ENCODE data around the gene SLC44A5.

SLC44A5 gene

DNA sequence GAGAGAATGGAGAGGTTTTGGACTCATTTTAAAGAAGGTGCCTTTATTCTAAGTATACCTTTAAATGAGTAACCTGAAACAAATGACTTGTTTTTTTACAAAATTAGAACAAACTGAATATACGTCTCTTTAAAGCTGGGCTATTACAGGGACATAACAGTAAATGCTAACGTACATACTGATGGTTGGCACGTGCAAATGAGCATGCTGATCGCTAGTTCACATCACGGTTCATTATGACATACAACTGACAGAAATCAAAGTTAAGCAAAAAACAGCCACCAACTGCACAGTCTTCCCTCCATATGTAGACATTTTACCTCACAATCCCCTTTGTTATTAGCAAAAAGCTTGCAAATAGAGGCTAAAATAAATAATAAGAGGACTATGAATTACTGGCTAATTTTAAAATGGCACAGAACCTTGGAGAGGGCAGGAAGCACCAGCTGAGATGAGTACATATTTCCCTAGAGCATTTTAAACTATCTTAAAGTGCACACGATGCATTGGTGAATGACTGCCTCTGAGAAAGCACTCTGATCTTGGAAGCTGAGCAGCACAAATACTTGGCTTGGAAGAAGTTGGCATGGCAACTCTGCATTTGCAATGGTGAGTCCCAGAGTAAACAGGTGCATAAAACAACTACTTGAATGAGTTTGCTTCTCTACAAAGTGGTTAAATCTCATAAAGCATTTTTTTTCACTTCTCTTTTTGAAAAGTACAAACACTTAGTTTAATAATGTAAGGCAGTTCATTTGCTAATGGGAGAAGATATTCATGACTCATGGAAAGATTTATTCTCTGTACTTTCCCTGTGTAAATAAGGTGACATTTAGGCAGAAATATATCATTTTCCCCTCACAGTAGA lies 272.1 kb downstream of the SLC44A5 start:
- DNase-seq (ENCODE audit: low read depth), result no peak
- TF ChIP-seq, protein P1, sequence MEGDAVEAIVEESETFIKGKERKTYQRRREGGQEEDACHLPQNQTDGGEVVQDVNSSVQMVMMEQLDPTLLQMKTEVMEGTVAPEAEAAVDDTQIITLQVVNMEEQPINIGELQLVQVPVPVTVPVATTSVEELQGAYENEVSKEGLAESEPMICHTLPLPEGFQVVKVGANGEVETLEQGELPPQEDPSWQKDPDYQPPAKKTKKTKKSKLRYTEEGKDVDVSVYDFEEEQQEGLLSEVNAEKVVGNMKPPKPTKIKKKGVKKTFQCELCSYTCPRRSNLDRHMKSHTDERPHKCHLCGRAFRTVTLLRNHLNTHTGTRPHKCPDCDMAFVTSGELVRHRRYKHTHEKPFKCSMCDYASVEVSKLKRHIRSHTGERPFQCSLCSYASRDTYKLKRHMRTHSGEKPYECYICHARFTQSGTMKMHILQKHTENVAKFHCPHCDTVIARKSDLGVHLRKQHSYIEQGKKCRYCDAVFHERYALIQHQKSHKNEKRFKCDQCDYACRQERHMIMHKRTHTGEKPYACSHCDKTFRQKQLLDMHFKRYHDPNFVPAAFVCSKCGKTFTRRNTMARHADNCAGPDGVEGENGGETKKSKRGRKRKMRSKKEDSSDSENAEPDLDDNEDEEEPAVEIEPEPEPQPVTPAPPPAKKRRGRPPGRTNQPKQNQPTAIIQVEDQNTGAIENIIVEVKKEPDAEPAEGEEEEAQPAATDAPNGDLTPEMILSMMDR (conservative IDR thresholded peaks at IDR 0.05; ENCODE audit: low read length), result no peak

DNA sequence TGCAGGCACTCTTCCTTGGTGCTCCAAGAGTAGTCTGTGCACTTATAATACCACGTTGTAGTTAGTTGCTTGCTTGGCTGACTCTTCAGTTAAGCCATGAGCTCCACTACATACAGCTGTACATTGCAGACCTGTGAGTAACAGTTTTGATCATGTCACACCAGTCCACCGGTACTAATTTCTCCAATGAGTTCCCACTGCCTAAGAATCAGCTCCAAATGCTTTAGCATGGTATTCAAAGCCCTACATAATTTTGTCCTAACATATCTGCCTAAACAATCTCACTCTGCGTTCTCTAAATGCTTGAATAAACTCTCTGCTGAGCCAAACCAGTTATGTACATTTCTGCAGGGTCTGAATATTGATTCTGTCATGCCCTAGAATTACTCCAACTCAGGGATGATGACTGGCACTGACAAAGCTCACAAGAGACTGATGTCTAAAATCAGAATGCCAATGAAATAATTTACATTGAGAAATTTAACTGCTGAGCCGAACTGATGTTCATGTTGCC lies 276.0 kb downstream of the SLC44A5 start:
- DNase-seq (ENCODE audit: low read depth), result no peak
- TF ChIP-seq, protein P1 (conservative IDR thresholded peaks at IDR 0.05; ENCODE audit: low read length), result no peak
- H3K4me3 ChIP-seq (ENCODE audit: low read length), result no peak overlapping the region

More for the DNA sequence above, 272.1 kb downstream of the SLC44A5 start:
- H3K4me3 ChIP-seq (ENCODE audit: low read length), result no peak overlapping the region

DNA sequence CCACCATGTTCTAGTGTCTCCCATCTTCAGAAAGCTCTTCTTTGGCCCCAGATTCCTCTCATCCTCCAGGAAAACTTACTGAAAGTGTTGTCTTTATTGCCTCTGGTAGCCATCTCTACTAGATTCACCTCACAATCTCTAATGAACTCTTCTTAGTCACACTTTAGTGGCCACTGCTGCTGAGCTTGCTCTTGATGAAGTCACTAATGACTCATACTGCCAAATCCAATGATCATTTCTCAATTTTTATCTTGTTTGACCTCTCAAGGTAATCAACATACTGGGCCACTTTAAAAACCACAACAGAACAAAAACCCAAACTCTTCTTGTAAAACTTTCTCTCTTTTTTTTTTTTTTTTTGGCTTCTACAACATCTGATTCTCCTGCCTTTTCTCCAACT lies 280.3 kb downstream of the SLC44A5 start:
- TF ChIP-seq, protein P1 (conservative IDR thresholded peaks at IDR 0.05; ENCODE audit: low read length), result no peak
- DNase-seq (ENCODE audit: low read depth), result no peak
- H3K4me3 ChIP-seq (ENCODE audit: low read length), result no peak overlapping the region

DNA sequence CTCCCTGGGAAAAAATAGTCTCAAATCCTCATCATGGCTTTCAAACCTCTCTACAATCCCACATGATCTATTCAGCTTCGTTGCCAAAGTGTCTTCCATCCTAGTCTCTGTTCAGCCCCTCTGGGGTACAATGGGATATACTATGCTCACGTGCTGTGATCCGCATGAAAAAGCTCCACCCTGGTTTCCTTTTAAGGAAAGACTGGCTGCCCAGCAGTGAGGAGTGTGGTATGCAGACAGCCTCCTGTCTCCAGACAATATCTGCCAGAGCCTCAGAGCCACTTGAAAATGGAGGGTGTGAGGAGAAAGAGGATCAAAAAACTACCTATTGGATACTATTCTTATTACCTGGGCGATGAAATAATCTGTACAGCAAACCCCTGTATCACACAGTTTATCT lies 282.2 kb downstream of the SLC44A5 start:
- TF ChIP-seq, protein P1 (conservative IDR thresholded peaks at IDR 0.05; ENCODE audit: low read length), result no peak
- no peak for DNase-seq (ENCODE audit: low read depth)
- H3K4me3 ChIP-seq (ENCODE audit: low read length), result no peak overlapping the region

DNA sequence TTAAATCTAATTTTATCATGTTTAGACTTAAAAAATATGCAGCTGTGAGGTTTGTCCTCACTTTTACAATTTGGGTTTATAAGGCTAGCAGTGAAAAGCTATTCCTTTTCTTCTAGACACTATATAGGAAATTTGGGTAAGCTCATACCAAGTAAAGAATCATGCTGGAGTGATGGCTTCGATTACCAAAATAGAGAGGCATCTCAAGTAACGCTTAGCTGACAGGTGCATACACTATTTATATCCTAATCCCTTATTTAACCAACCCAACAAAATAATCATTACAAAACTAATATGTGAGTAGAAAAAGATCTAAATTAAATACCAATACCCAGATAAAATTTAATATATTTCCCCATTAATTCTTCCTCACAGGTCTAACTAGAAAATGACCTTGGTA lies 283.5 kb downstream of the SLC44A5 start:
- no peak for DNase-seq (ENCODE audit: low read depth)
- H3K4me3 ChIP-seq (ENCODE audit: low read length), result no peak overlapping the region
- TF ChIP-seq, protein P1 (conservative IDR thresholded peaks at IDR 0.05; ENCODE audit: low read length), result no peak

DNA sequence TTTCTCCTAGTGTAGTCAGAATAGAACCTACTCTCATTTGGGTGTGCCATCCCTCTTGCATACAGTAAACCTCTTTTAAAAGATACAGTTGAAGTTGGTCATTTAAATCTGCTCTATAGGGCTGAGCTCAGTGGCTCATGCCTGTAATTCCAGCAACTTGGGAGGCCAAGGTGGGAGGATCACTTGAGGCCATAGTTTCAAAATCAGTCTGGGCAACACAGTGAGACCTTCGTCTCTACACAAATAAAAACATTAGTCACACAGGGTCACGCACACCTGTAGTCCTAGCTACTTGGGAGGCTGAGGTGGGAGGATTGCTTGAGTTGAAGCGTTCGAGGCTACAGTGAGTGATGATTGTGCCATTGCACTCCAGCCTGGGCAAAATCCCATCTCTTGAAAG lies 292.9 kb downstream of the SLC44A5 start:
- DNase-seq (ENCODE audit: low read depth), result no peak
- TF ChIP-seq, protein P1 (conservative IDR thresholded peaks at IDR 0.05; ENCODE audit: low read length), result no peak
- no peak overlapping the region for H3K4me3 ChIP-seq (ENCODE audit: low read length)

DNA sequence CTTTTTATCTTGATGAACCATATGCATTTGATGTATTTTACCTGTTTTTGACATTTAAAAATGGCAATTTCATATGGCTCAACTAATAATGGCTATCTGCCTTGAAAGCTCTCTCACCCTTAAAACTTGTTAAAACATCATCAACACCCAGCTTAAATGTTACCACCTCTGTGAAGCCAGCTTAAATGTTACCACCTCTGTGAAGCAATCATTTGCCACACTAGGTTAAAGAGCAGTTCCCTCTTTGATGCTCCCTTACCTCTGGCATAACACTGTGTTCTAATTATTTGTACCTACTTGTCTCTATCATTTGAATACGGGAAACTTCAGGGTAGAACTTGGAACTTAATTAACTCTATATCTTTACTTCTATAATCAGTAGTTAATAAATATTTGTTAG lies 294.7 kb downstream of the SLC44A5 start:
- no peak overlapping the region for H3K4me3 ChIP-seq (ENCODE audit: low read length)
- TF ChIP-seq, protein P1 (conservative IDR thresholded peaks at IDR 0.05; ENCODE audit: low read length), result no peak
- DNase-seq (ENCODE audit: low read depth), result no peak

All from AG10803 (cell line).